ENCODE data around the gene HOXA11.

The HOXA11 gene

GRCh38 chr7:27185013-27185853, at the start of gene HOXA11:
Gene HOXA11 (minus strand): TSS chr7:27185232. CDS start chr7:27185144, 88 bp downstream.
- no peak for DNase-seq

- no peak for DNase-seq
Observed at GRCh38 chr7:27229448-27229847, 44.4 kb upstream of the HOXA11 start.

- no peak for DNase-seq
Observed at GRCh38 chr7:27224983-27225934, 40.2 kb upstream of the HOXA11 start.

- no peak for DNase-seq
Observed at GRCh38 chr7:27223941-27224575, 39.0 kb upstream of the HOXA11 start.

- no peak for DNase-seq
Observed at GRCh38 chr7:27221201-27221797, 36.3 kb upstream of the HOXA11 start.

GRCh38 chr7:27220440-27220955, 35.5 kb upstream of the HOXA11 start:
- no peak for DNase-seq

- DNase-seq: no peak
Observed at GRCh38 chr7:27219821-27220220, 34.8 kb upstream of the HOXA11 start.

- no peak for DNase-seq
Observed at GRCh38 chr7:27217951-27218350, 32.9 kb upstream of the HOXA11 start.

GRCh38 chr7:27215356-27215755, 30.3 kb upstream of the HOXA11 start:
- DNase-seq: no peak

- no peak for DNase-seq
Observed at GRCh38 chr7:27214239-27214950, 29.4 kb upstream of the HOXA11 start.

GRCh38 chr7:27213433-27214238, 28.6 kb upstream of the HOXA11 start:
- DNase-seq: no peak

- DNase-seq: no peak
Observed at GRCh38 chr7:27212497-27213432, 27.7 kb upstream of the HOXA11 start.

GRCh38 chr7:27211764-27212204, 26.8 kb upstream of the HOXA11 start:
- no peak for DNase-seq

- DNase-seq: no peak
Observed at GRCh38 chr7:27211084-27211446, 26.0 kb upstream of the HOXA11 start.

GRCh38 chr7:27210441-27211083, 25.5 kb upstream of the HOXA11 start:
- no peak for DNase-seq

GRCh38 chr7:27209933-27210440, 25.0 kb upstream of the HOXA11 start:
- no peak for DNase-seq

GRCh38 chr7:27208998-27209397, 24.0 kb upstream of the HOXA11 start:
- DNase-seq: no peak

GRCh38 chr7:27207348-27207985, 22.4 kb upstream of the HOXA11 start:
- DNase-seq: no peak
